GM06990 (cell line): ENCODE measurements around the gene NTRK2.

ENCODE experiments used
- DNase-seq: peaks from one replicate; pipeline ENCODE4 v3.0.0-alpha.2; 2011; ENCODE audit not compliant: insufficient read length; ENCODE audit errors: extremely low read depth
- H3K27me3 ChIP-seq: replicated peaks from 2 replicates; pipeline ENCODE4 v1.6.0; 2011; ENCODE audit warnings: low read length; ENCODE audit not compliant: control insufficient read depth, insufficient read depth
- H3K36me3 ChIP-seq: 2 replicates; pipeline ENCODE4 v1.5.1; 2011; ENCODE audit warnings: low read length; ENCODE audit not compliant: control insufficient read depth, insufficient read depth
- H3K4me3 ChIP-seq: replicated peaks from 2 replicates; pipeline ENCODE4 v1.5.1; 2011; ENCODE audit warnings: low read depth, mild to moderate bottlenecking, control low read depth, low read length
- TF ChIP-seq, protein P1 (sequence below): IDR thresholded peaks from 2 replicates; pipeline ENCODE4 v1.5.1; 2011; ENCODE audit warnings: low read length, control low read depth, mild to moderate bottlenecking, inconsistent platforms; ENCODE audit not compliant: insufficient read depth, poor library complexity, severe bottlenecking

Gene NTRK2

DNA sequence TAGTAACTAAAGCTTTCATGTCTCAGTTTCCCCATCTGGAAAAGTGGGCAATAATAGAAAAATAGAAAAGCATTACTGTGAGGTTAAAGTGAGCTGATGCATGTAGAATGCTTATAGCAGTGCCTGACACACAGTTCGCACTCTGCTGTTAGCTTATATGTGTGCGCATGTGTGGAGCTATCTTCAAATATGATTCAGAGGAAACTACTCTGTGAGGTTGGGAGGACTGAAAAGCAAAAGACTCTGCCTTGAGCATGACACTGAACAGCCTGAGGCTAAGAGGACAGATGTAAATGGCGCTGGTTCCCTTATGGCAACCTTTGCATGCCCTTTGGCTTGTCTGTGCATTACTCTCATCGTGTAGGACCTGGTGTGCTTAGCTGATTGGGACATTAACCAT, 19.4 kb downstream of the NTRK2 start:
- Histone ChIP-seq H3K27me3 (no peaks in the 10 kb centered on the region), H3K36me3 (no peaks in the 10 kb centered on the region), H3K4me3 (no peak overlapping the region)
- DNase-seq: no peak
- TF ChIP-seq, protein P1, sequence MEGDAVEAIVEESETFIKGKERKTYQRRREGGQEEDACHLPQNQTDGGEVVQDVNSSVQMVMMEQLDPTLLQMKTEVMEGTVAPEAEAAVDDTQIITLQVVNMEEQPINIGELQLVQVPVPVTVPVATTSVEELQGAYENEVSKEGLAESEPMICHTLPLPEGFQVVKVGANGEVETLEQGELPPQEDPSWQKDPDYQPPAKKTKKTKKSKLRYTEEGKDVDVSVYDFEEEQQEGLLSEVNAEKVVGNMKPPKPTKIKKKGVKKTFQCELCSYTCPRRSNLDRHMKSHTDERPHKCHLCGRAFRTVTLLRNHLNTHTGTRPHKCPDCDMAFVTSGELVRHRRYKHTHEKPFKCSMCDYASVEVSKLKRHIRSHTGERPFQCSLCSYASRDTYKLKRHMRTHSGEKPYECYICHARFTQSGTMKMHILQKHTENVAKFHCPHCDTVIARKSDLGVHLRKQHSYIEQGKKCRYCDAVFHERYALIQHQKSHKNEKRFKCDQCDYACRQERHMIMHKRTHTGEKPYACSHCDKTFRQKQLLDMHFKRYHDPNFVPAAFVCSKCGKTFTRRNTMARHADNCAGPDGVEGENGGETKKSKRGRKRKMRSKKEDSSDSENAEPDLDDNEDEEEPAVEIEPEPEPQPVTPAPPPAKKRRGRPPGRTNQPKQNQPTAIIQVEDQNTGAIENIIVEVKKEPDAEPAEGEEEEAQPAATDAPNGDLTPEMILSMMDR: no peak

DNA sequence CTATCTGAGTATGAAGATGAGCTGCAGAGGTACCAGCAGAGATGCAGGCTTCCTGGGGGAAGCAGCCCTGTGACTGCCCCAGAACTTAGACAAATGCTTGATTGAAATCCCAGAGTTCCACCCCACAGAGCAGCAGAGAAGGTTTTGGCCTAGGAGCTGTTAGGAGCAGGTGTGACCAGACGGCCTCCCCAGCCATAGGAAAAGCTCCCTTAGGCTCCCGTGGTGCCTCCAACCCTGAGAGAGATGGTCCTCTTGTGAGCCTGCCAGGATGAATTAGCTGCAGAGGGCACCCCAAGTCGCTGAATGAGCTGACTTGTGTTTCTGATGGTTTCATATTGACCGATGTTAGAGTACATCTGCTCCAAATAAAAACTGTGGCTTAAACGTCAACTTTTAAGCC, 22.1 kb downstream of the NTRK2 start:
- Histone ChIP-seq H3K36me3 (no peaks in the 10 kb centered on the region), H3K4me3 (no peak overlapping the region), H3K27me3 (no peaks in the 10 kb centered on the region)
- DNase-seq: no peak
- TF ChIP-seq, protein P1: no peak

DNA sequence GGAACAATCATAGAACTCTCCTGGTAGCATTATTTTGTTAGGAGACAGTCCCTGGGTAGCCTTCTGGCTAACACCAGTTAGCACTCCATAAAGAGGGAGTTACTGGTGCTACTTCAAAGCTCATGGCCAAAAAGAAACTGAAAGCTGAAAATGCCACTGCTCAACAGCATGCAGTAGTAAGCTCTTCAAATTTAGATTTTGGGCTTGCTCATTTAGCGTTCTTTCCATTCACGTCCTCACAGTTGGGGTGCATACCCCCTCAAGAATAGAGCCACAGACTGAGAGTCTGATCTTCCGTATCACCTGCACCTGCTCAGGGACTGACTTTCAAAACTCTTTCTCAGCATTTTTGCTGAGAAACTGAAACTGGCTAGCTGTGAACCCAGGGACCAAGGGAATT, 24.7 kb downstream of the NTRK2 start:
- peak; percentile 29 for DNase-seq
- H3K27me3 ChIP-seq: no peaks in the 10 kb centered on the region
- H3K4me3 ChIP-seq: peak overlapping the region; percentile 49
- H3K36me3 ChIP-seq: no peaks in the 10 kb centered on the region
- TF ChIP-seq, protein P1: no peak

DNA sequence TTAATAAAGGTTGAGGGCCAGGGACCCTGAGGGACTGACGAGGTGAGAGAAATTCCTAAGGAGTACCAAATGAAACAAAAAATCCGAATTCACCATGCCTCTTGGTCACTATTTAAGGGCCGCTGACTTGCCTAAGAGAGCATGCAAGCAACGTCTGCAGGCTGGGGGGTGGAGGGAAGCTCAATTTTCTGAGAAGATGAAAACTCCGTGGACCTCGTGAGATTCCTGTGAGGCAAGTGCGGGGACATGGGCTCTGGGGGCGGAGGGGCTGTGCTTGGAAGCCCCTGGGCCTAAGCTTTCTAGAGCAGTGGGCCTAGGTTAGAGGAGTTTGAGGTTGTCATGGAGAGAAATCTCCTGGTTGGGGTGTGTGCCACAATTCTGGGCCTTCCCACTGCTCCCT, 27.5 kb downstream of the NTRK2 start:
- no peaks in the 10 kb centered on the region for H3K36me3 ChIP-seq
- no peak overlapping the region for H3K4me3 ChIP-seq
- DNase-seq: no peak
- TF ChIP-seq, protein P1: no peak
- H3K27me3 ChIP-seq: no peaks in the 10 kb centered on the region

DNA sequence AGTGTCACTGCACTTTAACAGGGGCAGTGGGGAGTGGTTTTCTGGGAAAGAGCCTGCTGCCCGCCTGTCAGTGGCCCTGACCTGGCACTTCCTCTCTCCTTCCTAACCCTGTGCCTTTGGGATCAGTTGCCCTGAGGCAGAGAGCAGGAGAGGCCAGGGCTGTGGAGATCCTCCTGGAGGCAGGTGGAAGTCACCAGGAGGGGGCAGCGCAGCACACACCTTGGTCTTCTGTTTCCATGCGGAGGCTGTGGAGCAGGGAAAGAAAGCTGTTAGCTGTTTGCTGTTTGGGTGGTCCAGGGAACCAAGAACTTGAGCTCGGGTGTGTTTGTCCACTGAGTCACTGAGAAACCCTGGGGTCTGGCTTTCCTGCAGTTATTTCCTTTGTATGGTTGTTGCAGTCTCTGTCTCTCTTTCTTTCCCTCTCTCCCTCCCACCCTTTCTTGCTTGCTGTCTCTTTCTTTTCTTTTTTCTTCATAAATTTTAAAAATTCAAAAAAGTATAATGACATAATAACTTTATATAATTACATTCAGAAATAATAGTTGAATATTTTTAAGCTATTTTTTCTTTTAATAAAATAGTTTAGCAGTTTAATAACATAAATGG, 28.1 kb downstream of the NTRK2 start:
- Histone ChIP-seq H3K4me3 (no peak overlapping the region), H3K36me3 (no peaks in the 10 kb centered on the region), H3K27me3 (no peaks in the 10 kb centered on the region)
- DNase-seq: peak; percentile 25
- TF ChIP-seq, protein P1: peak; percentile 85

DNA sequence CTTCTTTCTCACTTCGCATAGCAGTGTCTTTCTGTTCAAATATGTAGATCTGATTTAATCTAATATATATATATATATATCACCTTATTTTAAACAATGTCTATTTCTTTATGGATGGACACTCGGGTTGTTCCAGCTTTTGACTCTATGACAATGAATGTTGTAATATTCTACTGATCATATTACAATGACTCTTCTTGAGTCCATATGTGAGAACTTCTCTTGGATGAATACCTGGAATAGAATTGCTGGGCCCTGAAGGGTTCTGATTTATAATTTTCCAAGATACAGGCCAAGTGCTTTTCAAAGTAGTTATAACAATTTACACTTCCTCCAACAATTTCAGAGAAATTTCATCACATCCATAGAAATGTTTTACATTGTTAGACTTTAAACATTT, 28.8 kb downstream of the NTRK2 start:
- DNase-seq: no peak
- no peaks in the 10 kb centered on the region for H3K27me3 ChIP-seq
- TF ChIP-seq, protein P1: no peak
- no peak overlapping the region for H3K4me3 ChIP-seq
- H3K36me3 ChIP-seq: no peaks in the 10 kb centered on the region
